ENCODE results near the gene FNTB. TPM values are rescaled to one million over a fixed set of nuclear protein-coding genes. Genes with fewer than 3 reads are reported as not detected.

Gene FNTB
- total RNA-seq, 1 experiment from 2014 or later = 20.7 TPM

DNA sequence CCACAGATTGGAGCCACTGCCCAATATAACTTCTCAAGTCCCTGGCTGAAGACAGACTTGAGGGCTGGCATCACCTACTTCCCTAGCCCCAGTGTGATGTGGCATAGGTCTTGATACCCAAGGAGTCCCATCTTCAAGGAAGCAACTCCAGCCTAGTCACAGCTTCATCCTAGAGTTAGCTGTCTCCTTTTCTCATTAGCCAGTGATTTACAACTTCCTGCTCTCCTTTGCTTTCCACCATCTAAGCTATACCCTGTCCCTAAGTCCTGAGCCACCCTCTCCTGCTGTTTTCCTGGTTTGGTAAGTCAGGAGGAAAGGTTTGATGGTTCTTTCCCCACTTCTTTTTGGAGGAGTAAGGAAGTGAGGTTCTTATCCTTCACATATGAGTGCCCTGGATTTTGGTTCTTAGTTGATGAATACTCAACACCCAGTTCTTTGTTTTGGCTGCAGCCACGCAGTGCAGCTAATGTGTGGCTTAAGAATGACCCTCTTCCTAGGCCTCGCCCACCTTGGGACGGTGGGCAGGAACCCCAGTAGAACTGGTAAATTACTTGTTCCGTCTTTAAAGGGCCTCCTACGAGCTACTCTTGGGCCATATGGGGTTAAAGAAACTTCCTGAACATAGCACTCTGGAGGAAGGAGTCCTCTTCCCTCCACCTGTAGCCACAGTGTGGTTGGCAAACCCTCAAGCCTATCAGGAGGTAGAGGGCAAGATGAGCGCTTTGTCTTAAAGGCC is 40.2 kb upstream of the FNTB start:
- Histone ChIP-seq H4K5ac (ENCODE audit: insufficient read length, low read depth, low read length) (no peak overlapping the region), H3K79me1 (ENCODE audit: insufficient read depth, low read depth, low read length, poor library complexity, severe bottlenecking) (no peaks in the 10 kb centered on the region), H3K18ac (ENCODE audit: insufficient read length, low read depth, low read length) (no peak overlapping the region), H3K9ac (ENCODE audit: extremely low read depth, insufficient read length, low read length) (no peak overlapping the region), H2AK5ac (ENCODE audit: insufficient read length, low read length) (no peak overlapping the region), H3K9me3 (ENCODE audit: control insufficient read depth, low read depth, low read length) (no peaks in the 10 kb centered on the region), H2BK12ac (ENCODE audit: insufficient read length, low read depth, low read length) (no peak overlapping the region), H3K4me1 (ENCODE audit: insufficient read depth, low read length) (peaks cover 2% of the 10 kb centered on the region; the same call in 1 of the 2 replicates), H2BK5ac (ENCODE audit: insufficient read length, low read length) (no peak overlapping the region), H3K79me2 (ENCODE audit: insufficient read depth, low read length) (no peaks in the 10 kb centered on the region), H2AFZ (ENCODE audit: low read length) (no peak overlapping the region), H4K91ac (ENCODE audit: insufficient read length, low read depth, low read length) (no peak overlapping the region), H3K23me2 (ENCODE audit: insufficient read length, low read depth, low read length, poor library complexity, severe bottlenecking) (no peaks in the 10 kb centered on the region), H2BK120ac (ENCODE audit: low read depth, low read length, poor library complexity, severe bottlenecking) (no peak overlapping the region), H3K56ac (ENCODE audit: insufficient read length, low read depth, low read length) (no peak overlapping the region), H3K4me2 (ENCODE audit: insufficient read depth, insufficient read length, low read length) (no peak overlapping the region), H3K23ac (ENCODE audit: insufficient read length, low read depth, low read length) (no peak overlapping the region), H3K27ac (ENCODE audit: insufficient read length, low read depth, low read length) (no peak overlapping the region), H3K14ac (ENCODE audit: insufficient read depth, low read length) (no peak overlapping the region), H2BK15ac (ENCODE audit: low read depth, low read length) (no peak overlapping the region), H2BK20ac (ENCODE audit: low read depth, low read length, poor library complexity, severe bottlenecking) (no peak overlapping the region), H4K8ac (replicated peaks; ENCODE audit: insufficient read length, low read depth, low read length) (no peak overlapping the region), H3K4ac (ENCODE audit: low read depth, low read length) (no peak overlapping the region), H3K27me3 (ENCODE audit: insufficient read depth, low read length) (no peaks in the 10 kb centered on the region), H4K20me1 (ENCODE audit: control insufficient read depth, insufficient read depth, insufficient read length) (no peaks in the 10 kb centered on the region), H3T11ph (ENCODE audit: low read length) (no peak overlapping the region)
- Mint-ChIP-seq H3K9me3 (no peaks in the 10 kb centered on the region), H3K27me3 (ENCODE audit: low read depth) (no peaks in the 10 kb centered on the region), H3K36me3 (ENCODE audit: insufficient read depth in 1 of 3, low read depth in 3 of 3) (peaks cover 14 to 58% (median 46%) of the 10 kb centered on the region in 3 experiments), H3K4me3 (no peak overlapping the region; a peak in 1 of 5 replicates), H3K4me1 (peaks cover 24 to 27% of the 10 kb centered on the region in 2 experiments), H3K27ac (peak overlapping the region in 2 of 3 experiments; percentile 5 to 66; a peak in 2 of 7 replicates)
- WGBS (ENCODE audit: extremely low coverage, insufficient read length, low lambda C conversion rate) = no CpG with 5 or more reads among the region's 6 CpGs
- TF ChIP-seq, protein P1, sequence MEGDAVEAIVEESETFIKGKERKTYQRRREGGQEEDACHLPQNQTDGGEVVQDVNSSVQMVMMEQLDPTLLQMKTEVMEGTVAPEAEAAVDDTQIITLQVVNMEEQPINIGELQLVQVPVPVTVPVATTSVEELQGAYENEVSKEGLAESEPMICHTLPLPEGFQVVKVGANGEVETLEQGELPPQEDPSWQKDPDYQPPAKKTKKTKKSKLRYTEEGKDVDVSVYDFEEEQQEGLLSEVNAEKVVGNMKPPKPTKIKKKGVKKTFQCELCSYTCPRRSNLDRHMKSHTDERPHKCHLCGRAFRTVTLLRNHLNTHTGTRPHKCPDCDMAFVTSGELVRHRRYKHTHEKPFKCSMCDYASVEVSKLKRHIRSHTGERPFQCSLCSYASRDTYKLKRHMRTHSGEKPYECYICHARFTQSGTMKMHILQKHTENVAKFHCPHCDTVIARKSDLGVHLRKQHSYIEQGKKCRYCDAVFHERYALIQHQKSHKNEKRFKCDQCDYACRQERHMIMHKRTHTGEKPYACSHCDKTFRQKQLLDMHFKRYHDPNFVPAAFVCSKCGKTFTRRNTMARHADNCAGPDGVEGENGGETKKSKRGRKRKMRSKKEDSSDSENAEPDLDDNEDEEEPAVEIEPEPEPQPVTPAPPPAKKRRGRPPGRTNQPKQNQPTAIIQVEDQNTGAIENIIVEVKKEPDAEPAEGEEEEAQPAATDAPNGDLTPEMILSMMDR (conservative IDR thresholded peaks at IDR 0.05) = no peak
- no peak for DNase-seq

Data from H9 (cell line).